Parathyroid adenoma (tissue), 2 donors: ENCODE measurements around the gene SORCS2.

Source experiments
- H2AFZ ChIP-seq: fragments of 300-600 bp; sonication (generic); one replicate; pipeline ENCODE4 v1.7.0; 2017; ENCODE audit warnings: antibody characterized with exemption, mild to moderate bottlenecking
- H3K27ac ChIP-seq: fragments of 300-600 bp; sonication (generic); one replicate; pipeline ENCODE4 v1.7.0; 2017
- H3K27me3 ChIP-seq: fragments of 300-600 bp; sonication (generic); one replicate; pipeline ENCODE4 v1.7.0; 2017; ENCODE audit warnings: low read length; ENCODE audit not compliant: control insufficient read depth, insufficient read depth
- H3K36me3 ChIP-seq: fragments of 300-600 bp; sonication (generic); one replicate; pipeline ENCODE4 v1.7.0; 2017; ENCODE audit warnings: low read length; ENCODE audit not compliant: control insufficient read depth, insufficient read depth
- H3K4me1 ChIP-seq: fragments of 300-600 bp; sonication (generic); one replicate; pipeline ENCODE4 v1.7.0; 2017; ENCODE audit warnings: control low read depth
- H3K4me2 ChIP-seq: fragments of 300-600 bp; sonication (generic); one replicate; pipeline ENCODE4 v1.7.0; 2017; ENCODE audit warnings: low read length
- H3K4me3 ChIP-seq: fragments of 300-600 bp; sonication (generic); one replicate; pipeline ENCODE4 v1.7.0; 2017; ENCODE audit warnings: low read depth, low read length
- H3K79me2 ChIP-seq: fragments of 300-600 bp; sonication (generic); one replicate; pipeline ENCODE4 v1.7.0; 2017; ENCODE audit warnings: control low read depth
- H3K9ac ChIP-seq: fragments of 300-600 bp; sonication (generic); one replicate; pipeline ENCODE4 v1.7.0; 2017; ENCODE audit warnings: mild to moderate bottlenecking
- H3K9me3 ChIP-seq: fragments of 300-600 bp; sonication (generic); one replicate; pipeline ENCODE4 v1.7.0; 2017; ENCODE audit warnings: low read length; ENCODE audit not compliant: control insufficient read depth
- TF ChIP-seq, protein P1 (sequence below): fragments of 300-600 bp; sonication (generic); IDR thresholded peaks from one replicate; pipeline ENCODE4 v1.7.0; 2017; ENCODE audit warnings: antibody characterized with exemption, mild to moderate bottlenecking
- donor health status: primary hyperparathyroidism.

The SORCS2 gene

DNA sequence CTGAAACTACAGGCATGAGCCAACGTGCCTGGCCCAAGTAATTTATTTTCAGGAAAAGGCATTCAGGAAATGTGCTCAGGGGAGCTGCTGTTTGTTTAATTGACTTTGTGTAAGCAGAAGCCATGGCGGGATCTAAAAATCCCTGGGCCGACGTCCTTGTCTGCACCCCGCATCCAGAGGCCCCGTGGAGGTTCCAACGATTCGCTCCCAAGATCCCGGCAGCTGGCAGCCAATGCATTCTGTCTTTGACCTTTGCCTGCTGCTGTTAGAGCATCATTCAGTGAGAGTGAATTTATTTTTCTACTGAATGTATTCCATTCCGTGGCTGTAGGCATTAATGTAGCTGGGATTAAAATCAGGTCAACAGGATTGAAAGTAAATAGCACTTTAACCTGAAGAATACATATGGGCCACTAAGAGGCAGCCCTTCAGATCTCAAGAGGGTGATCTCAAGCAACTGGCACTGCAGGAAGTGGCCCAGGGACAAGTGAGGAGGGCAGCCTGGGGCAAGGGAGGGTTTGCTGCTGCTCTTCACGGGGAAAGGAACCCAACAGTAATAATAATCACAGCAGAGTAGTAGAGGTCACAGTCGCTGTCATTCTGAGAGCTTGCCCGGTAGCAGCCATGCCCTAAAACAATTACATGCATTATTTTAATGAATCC lies 167.2 kb downstream of the SORCS2 start:
- TF ChIP-seq, protein P1, sequence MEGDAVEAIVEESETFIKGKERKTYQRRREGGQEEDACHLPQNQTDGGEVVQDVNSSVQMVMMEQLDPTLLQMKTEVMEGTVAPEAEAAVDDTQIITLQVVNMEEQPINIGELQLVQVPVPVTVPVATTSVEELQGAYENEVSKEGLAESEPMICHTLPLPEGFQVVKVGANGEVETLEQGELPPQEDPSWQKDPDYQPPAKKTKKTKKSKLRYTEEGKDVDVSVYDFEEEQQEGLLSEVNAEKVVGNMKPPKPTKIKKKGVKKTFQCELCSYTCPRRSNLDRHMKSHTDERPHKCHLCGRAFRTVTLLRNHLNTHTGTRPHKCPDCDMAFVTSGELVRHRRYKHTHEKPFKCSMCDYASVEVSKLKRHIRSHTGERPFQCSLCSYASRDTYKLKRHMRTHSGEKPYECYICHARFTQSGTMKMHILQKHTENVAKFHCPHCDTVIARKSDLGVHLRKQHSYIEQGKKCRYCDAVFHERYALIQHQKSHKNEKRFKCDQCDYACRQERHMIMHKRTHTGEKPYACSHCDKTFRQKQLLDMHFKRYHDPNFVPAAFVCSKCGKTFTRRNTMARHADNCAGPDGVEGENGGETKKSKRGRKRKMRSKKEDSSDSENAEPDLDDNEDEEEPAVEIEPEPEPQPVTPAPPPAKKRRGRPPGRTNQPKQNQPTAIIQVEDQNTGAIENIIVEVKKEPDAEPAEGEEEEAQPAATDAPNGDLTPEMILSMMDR: no peak
- Histone ChIP-seq H2AFZ (no peak overlapping the region), H3K4me1 (no peaks in the 10 kb centered on the region), H3K9ac (no peak overlapping the region), H3K79me2 (no peaks in the 10 kb centered on the region), H3K4me2 (no peak overlapping the region), H3K9me3 (no peaks in the 10 kb centered on the region), H3K36me3 (no peaks in the 10 kb centered on the region), H3K4me3 (no peak overlapping the region), H3K27ac (no peak overlapping the region), H3K27me3 (no peaks in the 10 kb centered on the region)

- no peak overlapping the region for H2AFZ ChIP-seq
- no peaks in the 10 kb centered on the region for H3K36me3 ChIP-seq
- H3K27me3 ChIP-seq: no peaks in the 10 kb centered on the region
- no peaks in the 10 kb centered on the region for H3K79me2 ChIP-seq
- no peaks in the 10 kb centered on the region for H3K4me1 ChIP-seq
- no peaks in the 10 kb centered on the region for H3K9me3 ChIP-seq
- TF ChIP-seq, protein P1: no peak
- H3K9ac ChIP-seq: no peak overlapping the region
- no peak overlapping the region for H3K4me2 ChIP-seq
- H3K27ac ChIP-seq: no peak overlapping the region
- no peak overlapping the region for H3K4me3 ChIP-seq
Observed at GRCh38 chr4:7360806-7361205, 168.5 kb downstream of the SORCS2 start.

DNA sequence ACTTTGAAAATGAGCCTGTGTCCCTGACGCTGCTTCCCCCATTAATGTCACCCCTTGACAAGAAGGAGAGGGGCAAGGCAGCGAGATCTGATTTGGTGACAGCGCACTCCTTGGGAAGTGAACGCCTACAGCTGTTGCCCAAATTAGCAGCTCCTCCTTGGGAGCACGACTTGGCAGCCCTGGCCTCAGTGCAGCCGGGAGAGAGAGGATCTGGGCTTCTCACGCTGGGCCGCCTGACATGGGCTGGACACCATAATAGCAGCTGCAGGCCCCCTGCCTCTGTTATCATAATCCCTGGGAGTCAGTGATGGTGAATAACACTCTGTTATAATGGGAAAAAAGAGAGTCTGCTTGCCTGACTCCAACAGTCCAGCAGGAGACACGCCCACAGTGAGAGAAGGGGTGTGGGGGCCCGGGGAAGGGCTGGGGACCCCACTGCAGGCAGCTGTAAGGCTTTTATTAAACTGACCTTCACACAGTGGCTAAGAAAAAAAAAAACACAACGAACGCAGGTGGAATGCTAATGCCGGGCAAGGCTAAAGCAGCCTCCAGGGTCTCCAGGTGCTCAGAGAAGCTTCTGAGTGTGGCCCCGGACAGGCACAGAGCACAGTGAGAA lies 169.1 kb downstream of the SORCS2 start:
- Histone ChIP-seq H3K27ac (no peak overlapping the region), H2AFZ (no peak overlapping the region), H3K9ac (no peak overlapping the region), H3K36me3 (no peaks in the 10 kb centered on the region), H3K4me3 (no peak overlapping the region), H3K27me3 (no peaks in the 10 kb centered on the region), H3K79me2 (no peaks in the 10 kb centered on the region), H3K9me3 (no peaks in the 10 kb centered on the region), H3K4me2 (no peak overlapping the region), H3K4me1 (no peaks in the 10 kb centered on the region)
- TF ChIP-seq, protein P1: no peak

- no peaks in the 10 kb centered on the region for H3K4me1 ChIP-seq
- H3K27ac ChIP-seq: no peak overlapping the region
- no peak overlapping the region for H2AFZ ChIP-seq
- H3K9me3 ChIP-seq: no peaks in the 10 kb centered on the region
- H3K4me2 ChIP-seq: no peak overlapping the region
- TF ChIP-seq, protein P1: no peak
- H3K9ac ChIP-seq: no peak overlapping the region
- no peaks in the 10 kb centered on the region for H3K27me3 ChIP-seq
- no peaks in the 10 kb centered on the region for H3K36me3 ChIP-seq
- H3K4me3 ChIP-seq: no peak overlapping the region
- H3K79me2 ChIP-seq: no peaks in the 10 kb centered on the region
Observed at GRCh38 chr4:7362341-7362740, 170.0 kb downstream of the SORCS2 start.
